KG1 (cell line): Measurements from ENCODE around the gene HNRNPUL1.

ENCODE experiments used
- DNase-seq: peaks from one replicate; lab custom pipeline; 2025; lab: John Stamatoyannopoulos, UW

Gene HNRNPUL1

DNA sequence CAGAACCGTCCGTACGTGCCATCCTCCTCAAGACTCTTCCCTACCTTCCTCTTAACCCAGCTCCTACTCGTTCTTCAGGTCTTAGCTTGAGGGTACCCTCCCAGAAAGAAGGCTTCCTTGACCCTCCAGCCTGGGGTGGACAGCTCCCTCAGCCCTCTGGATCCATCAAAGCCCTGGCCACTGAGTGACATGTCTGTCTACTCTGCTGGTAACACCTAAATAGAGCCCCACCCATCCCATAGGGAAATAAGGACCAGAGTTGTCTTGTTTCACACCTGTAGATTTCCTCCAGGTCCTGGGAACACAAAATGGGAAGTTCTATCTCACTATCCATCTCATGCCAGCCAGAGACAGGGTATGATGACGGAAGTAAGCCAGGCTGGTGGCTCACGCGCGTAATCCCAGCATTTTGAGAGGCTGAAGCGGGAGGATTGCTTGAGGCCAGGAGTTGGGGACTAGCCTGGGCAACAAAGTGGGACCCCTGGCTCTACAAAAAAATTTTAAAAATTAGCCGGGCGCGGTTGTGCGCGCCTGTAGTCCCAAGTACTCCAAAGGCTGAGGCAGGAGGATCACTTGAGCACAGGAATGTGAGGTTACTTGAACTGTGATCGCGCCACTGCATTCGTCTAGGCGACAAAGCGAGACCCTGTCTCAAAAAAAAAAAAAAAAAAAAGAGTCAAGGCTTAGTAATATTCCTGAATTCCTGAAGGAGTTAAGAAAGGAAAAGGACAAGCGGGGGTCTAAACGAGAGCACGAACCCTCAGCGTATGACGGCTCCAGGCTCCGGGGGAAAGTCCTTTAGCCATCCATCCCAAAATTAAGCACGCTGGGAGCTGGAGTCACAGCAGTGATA, 45.2 kb downstream of the HNRNPUL1 start:
- no peak for DNase-seq

GRCh38 chr19:41310033-41310831, 46.1 kb downstream of the HNRNPUL1 start, which contains the start of gene CCDC97:
Gene CCDC97 (plus strand): TSS chr19:41310172. CDS start chr19:41310311, 139 bp downstream.
- peak; percentile 81 for DNase-seq

DNA sequence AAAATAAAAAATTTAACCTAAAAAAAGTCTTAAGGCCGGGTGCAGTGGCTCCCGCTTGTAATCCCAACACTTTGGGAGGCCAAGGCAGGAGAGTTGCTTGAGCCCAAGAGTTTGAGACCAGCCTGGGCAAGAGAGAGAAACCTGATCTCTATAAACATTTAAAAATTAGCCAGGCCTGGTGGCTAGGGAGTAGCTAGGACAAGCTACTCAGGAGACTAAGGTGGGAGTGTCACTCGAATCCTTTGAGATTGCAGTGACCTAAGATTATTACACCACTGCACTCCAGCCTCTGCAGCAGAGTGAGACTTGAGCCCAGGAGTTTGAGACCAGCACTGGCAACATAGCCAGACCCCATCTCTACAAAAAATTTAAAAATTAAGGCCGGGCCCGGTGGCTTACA, 46.9 kb downstream of the HNRNPUL1 start:
- no peak for DNase-seq

DNA sequence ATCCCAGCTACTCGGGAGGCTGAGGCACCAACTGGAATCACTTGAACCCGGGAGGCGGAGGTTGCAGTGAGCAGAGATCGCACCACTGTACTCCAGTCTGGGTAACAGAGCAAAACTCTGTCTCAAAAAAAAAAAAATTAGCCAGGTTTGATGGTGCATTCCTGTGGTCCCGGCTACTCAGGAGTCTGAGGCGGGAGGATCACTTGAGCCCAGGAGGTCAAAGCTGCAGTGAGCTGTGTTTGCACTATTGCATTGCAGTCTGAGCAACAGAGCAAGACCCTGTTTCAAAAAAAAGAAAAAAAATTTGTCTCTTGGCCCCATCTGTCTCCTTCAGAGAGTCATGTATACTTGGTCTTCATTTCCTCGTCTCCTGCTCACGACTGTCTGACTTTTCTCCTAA, 47.4 kb downstream of the HNRNPUL1 start:
- DNase-seq, result no peak

- no peak for DNase-seq
These were observed 52.2 kb downstream of the HNRNPUL1 start for GRCh38 chr19:41316306-41316920.

DNA sequence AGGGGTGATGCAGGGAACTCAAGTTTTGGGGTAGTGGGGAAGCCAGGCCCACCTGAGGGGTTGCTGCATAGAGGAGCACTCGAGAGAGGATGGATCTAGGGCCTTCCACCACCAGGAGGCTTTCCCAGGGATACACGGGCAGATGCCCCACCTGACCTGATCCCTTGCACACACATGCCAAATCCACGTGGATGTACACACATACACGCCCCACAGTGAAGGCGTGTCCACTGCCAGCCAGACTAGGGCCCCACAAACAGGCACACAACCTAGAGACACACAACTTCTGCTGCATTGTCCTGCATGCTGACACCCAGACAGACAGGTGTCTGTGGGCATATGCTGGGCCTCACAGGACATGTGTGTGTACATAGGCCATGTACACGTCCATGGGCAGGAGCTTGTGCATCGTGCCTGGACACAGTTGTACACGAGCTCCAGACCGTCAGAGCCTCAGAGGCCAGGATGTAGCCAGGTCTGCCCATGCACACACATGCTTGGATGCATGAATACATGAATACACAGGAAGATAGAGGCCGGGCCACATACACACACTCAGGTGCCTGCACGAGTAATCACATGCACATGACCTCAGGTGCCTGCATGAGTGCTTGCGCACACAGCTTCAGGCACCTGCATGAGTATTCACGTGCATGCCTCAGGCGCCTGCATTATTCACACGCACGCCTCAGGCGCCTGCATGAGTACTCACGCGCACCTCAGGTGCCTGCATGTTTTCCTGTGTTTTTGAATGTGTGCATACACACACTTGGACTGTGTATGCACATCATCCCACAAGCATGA, 54.7 kb downstream of the HNRNPUL1 start:
- DNase-seq, result no peak

DNA sequence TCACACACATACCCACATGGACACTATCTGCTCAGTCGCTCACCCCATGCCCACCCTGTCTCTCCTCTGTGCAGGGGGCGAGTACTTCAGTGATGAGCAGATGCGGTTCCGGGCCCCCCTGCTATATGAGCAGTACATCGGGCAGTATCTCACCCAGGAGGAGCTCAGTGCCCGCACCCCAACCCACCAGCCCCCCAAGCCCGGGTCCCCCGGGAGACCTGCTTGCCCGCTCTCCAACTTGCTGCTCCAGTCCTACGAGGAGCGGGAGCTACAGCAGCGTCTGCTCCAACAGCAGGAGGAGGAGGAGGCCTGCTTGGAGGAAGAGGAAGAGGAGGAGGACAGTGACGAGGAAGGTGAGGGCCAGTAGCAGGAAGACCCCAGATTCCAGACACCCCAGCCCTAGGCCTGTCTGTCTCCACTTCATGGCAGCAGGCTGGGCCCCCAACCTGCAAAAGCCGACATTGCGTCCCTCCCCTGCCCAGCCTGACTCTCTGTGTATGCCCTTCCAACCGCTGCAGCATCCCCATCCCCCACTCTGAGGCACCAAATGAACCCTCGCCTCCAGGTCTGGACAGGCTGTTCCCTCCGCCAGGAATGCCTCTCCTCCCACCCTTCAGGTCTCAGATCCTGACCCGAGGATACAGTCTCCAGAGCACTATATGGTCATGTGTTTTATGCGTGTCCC, 55.5 kb downstream of the HNRNPUL1 start:
- no peak for DNase-seq

- DNase-seq, result no peak
These were observed 56.0 kb downstream of the HNRNPUL1 start for GRCh38 chr19:41320185-41320518.

DNA sequence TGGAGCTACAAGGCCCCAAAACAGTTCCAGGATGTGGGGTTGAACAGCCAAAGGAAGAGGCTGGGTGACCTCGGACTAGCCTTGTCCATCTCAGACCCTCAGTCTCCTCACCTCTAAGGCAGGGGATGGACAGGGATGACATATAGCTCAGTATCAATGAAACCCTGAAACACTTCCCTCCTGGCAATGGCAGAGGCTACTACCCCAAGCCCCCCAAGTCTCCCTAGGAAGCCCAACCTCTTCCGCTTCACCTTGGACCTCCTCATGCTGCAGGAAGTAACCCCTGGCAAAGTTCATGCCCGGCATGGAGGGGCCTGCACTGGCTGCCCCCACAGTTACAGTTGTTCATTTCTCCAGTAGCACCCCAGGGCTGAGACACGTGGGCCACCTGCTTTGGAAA, 56.4 kb downstream of the HNRNPUL1 start:
- no peak for DNase-seq

DNA sequence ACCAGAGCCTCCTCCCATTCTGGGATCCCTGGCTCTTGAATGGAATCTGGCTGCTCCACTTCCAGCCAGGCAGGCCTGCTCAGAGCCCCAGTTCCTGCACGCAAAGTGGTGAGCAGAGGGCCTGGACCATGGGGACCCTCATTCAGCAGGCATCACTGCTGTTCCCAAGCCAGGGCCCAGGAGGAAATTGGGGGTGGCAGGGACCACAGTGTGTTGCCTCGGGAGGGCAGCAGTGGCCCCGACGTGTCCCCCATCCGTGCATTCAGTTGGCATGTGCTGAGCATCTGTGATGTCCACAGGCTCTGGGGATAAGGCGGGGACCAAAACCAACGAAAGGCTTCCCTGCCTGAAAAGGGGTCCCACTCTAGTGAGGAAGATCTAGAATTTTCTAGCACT, 57.0 kb downstream of the HNRNPUL1 start:
- no peak for DNase-seq

- DNase-seq, result no peak
These were observed 57.6 kb downstream of the HNRNPUL1 start for GRCh38 chr19:41321600-41322270.

DNA sequence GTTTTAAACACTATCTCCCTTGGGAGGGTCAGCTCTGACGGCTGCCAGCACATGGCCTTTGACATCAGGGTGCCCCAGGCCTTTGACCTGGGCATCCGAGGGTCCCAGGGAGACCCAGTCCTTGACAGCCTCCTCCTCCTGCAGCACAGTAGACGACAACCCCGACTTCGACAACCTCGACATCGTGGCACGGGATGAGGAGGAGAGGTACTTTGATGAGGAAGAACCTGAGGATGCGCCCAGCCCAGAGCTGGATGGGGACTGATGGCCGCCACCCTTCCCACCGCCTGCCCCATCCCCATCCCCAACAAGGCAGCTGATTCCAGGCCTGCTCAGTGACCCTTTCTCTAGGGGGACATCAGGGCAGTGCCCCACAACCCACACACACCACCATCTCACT, 58.3 kb downstream of the HNRNPUL1 start:
- DNase-seq, result no peak

GRCh38 chr19:41323023-41323422, 58.9 kb downstream of the HNRNPUL1 start:
- DNase-seq, result no peak

DNA sequence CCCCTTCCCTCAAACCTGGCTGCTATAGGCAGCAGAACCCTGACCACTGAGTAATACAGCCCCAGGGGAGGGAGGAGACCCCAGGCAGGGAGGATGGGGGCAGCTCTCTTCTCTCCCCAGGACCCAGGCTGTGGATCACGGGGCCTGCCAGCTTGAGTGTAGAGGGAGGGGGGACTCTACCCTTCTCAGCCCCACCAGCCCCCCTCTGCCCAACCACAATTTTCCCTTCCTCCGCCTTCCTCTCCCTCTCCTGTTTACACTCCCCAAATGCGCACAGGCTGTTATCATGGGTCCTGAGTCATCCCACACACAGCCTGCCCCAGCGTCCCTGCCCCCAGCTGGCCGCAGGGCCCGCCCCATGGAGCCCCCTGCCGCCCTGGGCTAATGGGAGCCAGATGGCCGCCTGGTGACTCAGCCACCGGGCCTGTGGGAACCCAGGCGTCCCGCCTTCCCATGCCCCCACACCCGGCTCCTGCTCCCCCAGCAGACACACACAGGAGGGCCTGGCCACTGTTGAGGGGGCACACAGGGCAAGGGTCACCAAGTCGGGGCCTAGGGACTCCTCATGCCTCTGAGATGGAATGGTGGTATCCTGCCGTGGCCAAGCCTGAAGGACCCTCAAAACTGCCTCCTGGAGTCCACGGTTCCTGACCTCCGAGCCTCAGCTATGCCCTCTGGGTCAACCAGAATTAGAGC, 59.4 kb downstream of the HNRNPUL1 start:
- DNase-seq, result no peak

- no peak for DNase-seq
These were observed 60.1 kb downstream of the HNRNPUL1 start for GRCh38 chr19:41324231-41324702.

GRCh38 chr19:41324921-41325639, 60.9 kb downstream of the HNRNPUL1 start:
- no peak for DNase-seq

- DNase-seq, result no peak
These were observed 61.4 kb downstream of the HNRNPUL1 start for GRCh38 chr19:41325640-41325946.

- DNase-seq, result no peak
These were observed 62.0 kb downstream of the HNRNPUL1 start for GRCh38 chr19:41325947-41326706.

DNA sequence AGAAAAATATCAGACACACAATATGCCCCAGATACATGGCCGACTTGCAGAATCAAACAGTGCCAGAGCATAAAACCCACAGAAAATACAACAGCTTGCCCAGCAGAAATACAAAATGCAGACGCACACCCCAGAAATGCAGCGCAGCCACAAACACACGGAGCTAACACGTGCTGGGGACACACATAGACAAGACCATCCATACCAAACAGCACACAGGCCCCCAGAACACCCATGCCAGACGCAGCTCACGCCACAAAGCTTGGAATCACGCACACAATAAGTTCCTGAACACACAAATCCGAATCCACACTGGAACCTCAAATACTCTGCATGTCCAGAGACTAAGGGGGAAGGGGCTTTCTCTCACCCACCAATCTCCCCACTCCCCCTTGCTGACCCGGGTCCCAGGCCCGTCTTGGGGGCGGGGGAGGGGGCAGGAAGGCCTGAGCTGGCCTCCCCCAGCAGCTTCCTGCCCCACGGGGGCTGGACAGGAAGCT, 63.0 kb downstream of the HNRNPUL1 start:
- DNase-seq, result peak; percentile 80
